ENCODE data around the gene NOX3. TPM values are rescaled to one million over a fixed set of nuclear protein-coding genes. Genes with fewer than 3 reads are reported as not detected.

Gene NOX3
- total and polyA plus RNA-seq, 8 donors: not detected

GRCh38 chr6:155441112-155441465 lies 14.6 kb downstream of the NOX3 start:
- Histone ChIP-seq H3K36me3 (no peaks in the 10 kb centered on the region), H3K9me3 (no peaks in the 10 kb centered on the region), H3K27ac (no peak overlapping the region), H3K4me1 (peaks cover 0 to 10% (median 7%) of the 10 kb centered on the region in 4 donors), H3K27me3 (no peaks in the 10 kb centered on the region), H3K4me3 (no peak overlapping the region)
- 73 to 89% (median 82%) methylated on average over 4 of the region's 4 CpGs for WGBS, 5 donors
- TF ChIP-seq POLR2AphosphoS5 (IDR thresholded peaks at IDR 0.05) (no peak), EP300 (IDR thresholded peaks at IDR 0.05) (no peak), POLR2A (IDR thresholded peaks at IDR 0.05) (no peak)
- TF ChIP-seq, protein P1, sequence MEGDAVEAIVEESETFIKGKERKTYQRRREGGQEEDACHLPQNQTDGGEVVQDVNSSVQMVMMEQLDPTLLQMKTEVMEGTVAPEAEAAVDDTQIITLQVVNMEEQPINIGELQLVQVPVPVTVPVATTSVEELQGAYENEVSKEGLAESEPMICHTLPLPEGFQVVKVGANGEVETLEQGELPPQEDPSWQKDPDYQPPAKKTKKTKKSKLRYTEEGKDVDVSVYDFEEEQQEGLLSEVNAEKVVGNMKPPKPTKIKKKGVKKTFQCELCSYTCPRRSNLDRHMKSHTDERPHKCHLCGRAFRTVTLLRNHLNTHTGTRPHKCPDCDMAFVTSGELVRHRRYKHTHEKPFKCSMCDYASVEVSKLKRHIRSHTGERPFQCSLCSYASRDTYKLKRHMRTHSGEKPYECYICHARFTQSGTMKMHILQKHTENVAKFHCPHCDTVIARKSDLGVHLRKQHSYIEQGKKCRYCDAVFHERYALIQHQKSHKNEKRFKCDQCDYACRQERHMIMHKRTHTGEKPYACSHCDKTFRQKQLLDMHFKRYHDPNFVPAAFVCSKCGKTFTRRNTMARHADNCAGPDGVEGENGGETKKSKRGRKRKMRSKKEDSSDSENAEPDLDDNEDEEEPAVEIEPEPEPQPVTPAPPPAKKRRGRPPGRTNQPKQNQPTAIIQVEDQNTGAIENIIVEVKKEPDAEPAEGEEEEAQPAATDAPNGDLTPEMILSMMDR (IDR thresholded peaks at IDR 0.05): no peak
- intact Hi-C loops (cut with DNase I; ENCODE audit: low total_unique reads): no loop called here
- no peak for DNase-seq

DNA sequence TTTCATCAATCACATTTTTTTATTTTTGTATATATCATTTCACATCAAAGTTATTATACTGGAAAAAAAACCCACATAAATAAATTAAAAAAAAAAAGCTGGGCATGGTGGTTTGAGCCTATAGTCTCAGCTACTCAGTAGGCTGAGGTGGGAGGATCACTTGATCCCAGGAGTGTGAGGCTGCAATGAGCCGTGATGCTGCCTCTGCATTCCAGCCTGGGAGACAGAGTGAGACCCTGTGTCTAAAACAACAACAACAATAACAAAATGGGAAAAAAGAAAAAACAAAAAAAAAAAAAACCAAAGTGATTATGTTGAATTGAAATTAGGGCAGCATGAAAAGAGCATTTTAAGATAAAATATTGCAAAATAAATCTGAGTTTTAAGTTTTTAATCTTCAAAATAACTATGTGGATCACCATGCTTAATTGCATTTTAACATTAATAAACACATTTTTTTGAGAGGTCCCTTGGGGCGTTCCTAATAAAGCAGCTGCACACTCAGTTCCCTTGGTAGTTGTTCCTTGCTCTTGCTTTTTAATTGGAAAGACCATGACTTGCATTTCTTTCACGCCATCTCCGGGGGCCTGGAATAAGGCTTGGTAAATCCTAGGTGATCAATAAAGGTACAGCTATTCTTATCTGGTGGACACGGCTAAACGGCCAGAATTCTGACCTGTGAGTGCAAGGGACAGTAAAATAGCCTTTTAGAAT lies 15.1 kb downstream of the NOX3 start:
- 66 to 91% (median 86%) methylated on average over 6 of the region's 6 CpGs for WGBS, 5 donors
- H3K27ac ChIP-seq: no peak overlapping the region
- H3K4me3 ChIP-seq: no peak overlapping the region
- H3K9me3 ChIP-seq: no peaks in the 10 kb centered on the region
- no peaks in the 10 kb centered on the region for H3K36me3 ChIP-seq
- no peaks in the 10 kb centered on the region for H3K27me3 ChIP-seq
- intact Hi-C loops (cut with DNase I; ENCODE audit: low total_unique reads): no loop called here
- no peak for DNase-seq
- H3K4me1 ChIP-seq: peaks cover 0 to 10% (median 7%) of the 10 kb centered on the region in 4 donors
- TF ChIP-seq, protein P1 (IDR thresholded peaks at IDR 0.05): no peak
- no peak for TF ChIP-seq POLR2AphosphoS5 (IDR thresholded peaks at IDR 0.05)
- TF ChIP-seq POLR2A (IDR thresholded peaks at IDR 0.05): no peak
- TF ChIP-seq EP300 (IDR thresholded peaks at IDR 0.05): no peak

GRCh38 chr6:155439376-155439775 lies 16.3 kb downstream of the NOX3 start:
- no peaks in the 10 kb centered on the region for H3K36me3 ChIP-seq
- TF ChIP-seq, protein P1 (IDR thresholded peaks at IDR 0.05): no peak
- no peak for TF ChIP-seq POLR2A (IDR thresholded peaks at IDR 0.05)
- TF ChIP-seq EP300 (IDR thresholded peaks at IDR 0.05): no peak
- TF ChIP-seq POLR2AphosphoS5 (IDR thresholded peaks at IDR 0.05): no peak
- peaks cover 0 to 10% (median 7%) of the 10 kb centered on the region in 4 donors for H3K4me1 ChIP-seq
- no peak for DNase-seq
- no peak overlapping the region for H3K4me3 ChIP-seq
- H3K9me3 ChIP-seq: no peaks in the 10 kb centered on the region
- no peaks in the 10 kb centered on the region for H3K27me3 ChIP-seq
- intact Hi-C loops (cut with DNase I; ENCODE audit: low total_unique reads): no loop called here
- 82 to 93% (median 90%) methylated on average over 3 of the region's 3 CpGs for WGBS, 5 donors
- H3K27ac ChIP-seq: no peak overlapping the region

DNA sequence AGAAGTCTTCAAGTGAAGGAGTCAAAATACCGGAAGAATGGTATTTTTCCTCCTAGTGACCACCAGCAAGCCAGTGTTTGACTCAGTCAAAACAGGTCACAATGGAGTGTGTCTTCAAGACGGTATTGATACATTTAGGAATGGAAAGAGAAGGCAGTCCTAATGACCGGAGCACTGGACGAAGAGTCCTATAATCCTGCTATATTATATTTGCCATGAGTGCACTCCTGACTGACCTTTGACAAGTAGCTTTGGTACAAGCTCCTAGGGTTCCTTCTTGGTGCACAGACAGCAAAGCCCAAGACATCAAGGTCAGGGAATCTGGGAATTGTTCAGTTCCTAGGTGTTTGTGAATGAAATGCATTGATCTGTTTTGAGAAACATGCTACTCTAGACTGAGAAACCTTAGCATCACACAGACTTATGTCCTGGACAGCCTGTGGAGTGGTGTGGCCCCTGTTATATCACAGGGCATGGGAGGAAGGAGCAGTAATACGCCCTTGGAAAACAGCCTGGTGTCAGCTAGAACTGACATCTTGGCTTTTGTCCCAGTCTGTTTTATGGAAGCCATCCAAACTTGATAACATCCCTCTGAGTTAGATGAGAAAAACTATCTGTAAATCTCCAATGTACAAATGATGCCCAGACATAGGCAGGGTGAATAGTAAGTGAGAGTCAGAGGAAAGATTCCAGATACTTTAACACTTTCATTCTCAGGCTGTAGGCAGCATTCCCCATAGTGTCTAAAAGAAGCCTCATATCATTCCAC lies 18.5 kb downstream of the NOX3 start:
- TF ChIP-seq POLR2AphosphoS5 (IDR thresholded peaks at IDR 0.05): no peak
- TF ChIP-seq, protein P1 (IDR thresholded peaks at IDR 0.05): no peak
- TF ChIP-seq EP300 (IDR thresholded peaks at IDR 0.05): no peak
- no peak for TF ChIP-seq POLR2A (IDR thresholded peaks at IDR 0.05)
- 54 to 76% (median 70%) methylated on average over 5 of the region's 5 CpGs for WGBS, 5 donors
- intact Hi-C loops (cut with DNase I; ENCODE audit: low total_unique reads): no loop called here
- Histone ChIP-seq H3K9me3 (no peaks in the 10 kb centered on the region), H3K27me3 (no peaks in the 10 kb centered on the region), H3K36me3 (no peaks in the 10 kb centered on the region), H3K27ac (no peak overlapping the region), H3K4me1 (peaks cover 0 to 10% (median 7%) of the 10 kb centered on the region in 4 donors), H3K4me3 (no peak overlapping the region)
- peak in 1 of 2 donors; percentile 55 for DNase-seq
